H1 (cell line): ENCODE data around the gene POLR3K. TPM values are rescaled to one million over a fixed set of nuclear protein-coding genes. Genes with fewer than 3 reads are reported as not detected.

Source experiments
- CTCF ChIA-PET: fragments of 300-600 bp; sonication (Branson Sonifier 250); formaldehyde crosslinking; loops from one replicate; lab custom pipeline; 2021; ENCODE audit not compliant: partially characterized antibody; lab: Charles Lee
- POLR2A ChIA-PET: fragments of 300-600 bp; sonication (Branson Sonifier 250); formaldehyde crosslinking; loops from one replicate; lab custom pipeline; 2021; ENCODE audit warnings: inconsistent platforms; ENCODE audit not compliant: partially characterized antibody; lab: Charles Lee
- DNase-seq, 2 experiments: peaks; one replicate each; pipeline versions ENCODE4 v3.0.0 to v3.0.0-alpha.2; 2010 to 2022; ENCODE audit warnings: low spot score in 2 of 2, low read depth in 1 of 2, mixed read lengths in 1 of 2
- FAIRE-seq: peaks from 2 replicates; lab custom pipeline; 2011; peaks lifted over from hg19 to GRCh38; lab: Jason Lieb, UNC
- H2AFZ ChIP-seq: 2 replicates; pipeline ENCODE4 v1.8.1; 2012; ENCODE audit warnings: low read length, inconsistent platforms
- H2AK5ac ChIP-seq: 2 replicates; pipeline ENCODE4 v1.6.1; 2013; ENCODE audit warnings: low read depth, low read length
- H2BK120ac ChIP-seq: replicated peaks from 2 replicates; pipeline ENCODE3; 2013; ENCODE audit warnings: low read depth, low read length, inconsistent platforms
- H2BK12ac ChIP-seq: 2 replicates; pipeline ENCODE4 v1.6.1; 2013; ENCODE audit warnings: low read depth, low read length
- H2BK15ac ChIP-seq: 2 replicates; pipeline ENCODE4 v1.6.1; 2013; ENCODE audit warnings: low read length
- H2BK20ac ChIP-seq: 2 replicates; pipeline ENCODE4 v1.6.1; 2013; ENCODE audit warnings: low read length
- H2BK5ac ChIP-seq: 2 replicates; pipeline ENCODE4 v1.6.1; 2013; ENCODE audit warnings: low read depth, low read length
- H3K14ac ChIP-seq: 2 replicates; pipeline ENCODE4 v1.6.1; 2013; ENCODE audit warnings: inconsistent platforms; ENCODE audit not compliant: insufficient read length
- H3K18ac ChIP-seq: 2 replicates; pipeline ENCODE4 v1.6.1; 2013; ENCODE audit warnings: low read length; ENCODE audit errors: extremely low read depth
- H3K23ac ChIP-seq: 2 replicates; pipeline ENCODE4 v1.6.1; 2013; ENCODE audit warnings: inconsistent platforms; ENCODE audit not compliant: insufficient read length
- H3K23me2 ChIP-seq: 2 replicates; pipeline ENCODE4 v1.6.1; 2013; ENCODE audit warnings: low read depth, low read length
- H3K27ac ChIP-seq: 2 replicates; pipeline ENCODE4 v1.6.1; 2011; ENCODE audit warnings: low read depth, low read length, inconsistent platforms
- H3K27me3 ChIP-seq, 4 experiments: replicated peaks in 1 of 4; 1 replicate in 1 of 4; 2 replicates in 3 of 4; pipeline versions ENCODE4 v1.6.1 to v1.8.1; 2011 to 2013; ENCODE audit warnings: low read length in 3 of 4, mild to moderate bottlenecking in 3 of 4, inconsistent platforms in 2 of 4, mixed read lengths in 2 of 4, moderate library complexity in 1 of 4; ENCODE audit not compliant: control insufficient read depth in 3 of 4, insufficient read depth in 3 of 4; ENCODE audit errors: extremely low read depth in 1 of 4
- H3K36me3 ChIP-seq, 4 experiments: 2 replicates each; pipeline versions ENCODE4 v1.6.1 to v1.8.1; 2011 to 2013; ENCODE audit warnings: mild to moderate bottlenecking in 4 of 4, low read length in 3 of 4, moderate library complexity in 2 of 4, control low read depth in 1 of 4, inconsistent platforms in 1 of 4; ENCODE audit not compliant: insufficient read depth in 4 of 4, control insufficient read depth in 2 of 4
- H3K4ac ChIP-seq: replicated peaks from 2 replicates; pipeline ENCODE3; 2013; ENCODE audit warnings: low read length, low read depth, mixed read lengths, inconsistent platforms; ENCODE audit not compliant: insufficient read length
- H3K4me1 ChIP-seq, 4 experiments: replicated peaks in 1 of 4; 1 replicate in 1 of 4; 2 replicates in 3 of 4; pipeline versions ENCODE4 v1.6.1 to v1.8.1; 2011 to 2013; ENCODE audit warnings: low read length in 3 of 4, inconsistent platforms in 2 of 4, mixed read lengths in 1 of 4; ENCODE audit not compliant: insufficient read depth in 4 of 4, control insufficient read depth in 3 of 4
- H3K4me2 ChIP-seq, 2 experiments: 2 replicates each; pipeline versions ENCODE4 v1.6.1 to v1.8.1; 2011 to 2013; ENCODE audit warnings: low read depth in 2 of 2, low read length in 2 of 2, control low read depth in 1 of 2, inconsistent platforms in 1 of 2, mild to moderate bottlenecking in 1 of 2; ENCODE audit not compliant: insufficient read depth in 1 of 2
- H3K4me3 ChIP-seq, 4 experiments: fragments of 200-600, 300-600 bp in 1 of 4; sonication (generic), shearing (Covaris generic), sonication (Bioruptor Twin) in 1 of 4; 2 replicates each; pipeline versions ENCODE4 v1.5.1 to v1.8.1; 2011 to 2016; ENCODE audit warnings: low read length in 4 of 4, low read depth in 3 of 4, control low read depth in 2 of 4, inconsistent platforms in 2 of 4, mild to moderate bottlenecking in 2 of 4, mixed read lengths in 1 of 4, moderate library complexity in 1 of 4; ENCODE audit not compliant: insufficient read depth in 2 of 4; ENCODE audit errors: extremely low read depth in 1 of 4
- H3K56ac ChIP-seq: replicated peaks from 2 replicates; pipeline ENCODE3; 2013; ENCODE audit warnings: low read depth, mild to moderate bottlenecking, mixed read lengths, low read length, inconsistent platforms; ENCODE audit not compliant: insufficient read length
- H3K79me1 ChIP-seq: 2 replicates; pipeline ENCODE4 v1.6.1; 2013; ENCODE audit warnings: low read depth, low read length, control low read depth
- H3K79me2 ChIP-seq, 2 experiments: 2 replicates each; pipeline versions ENCODE4 v1.6.1 to v1.8.1; 2012 to 2013; ENCODE audit warnings: low read length in 2 of 2, mild to moderate bottlenecking in 2 of 2, inconsistent platforms in 1 of 2; ENCODE audit not compliant: insufficient read depth in 2 of 2, control insufficient read depth in 1 of 2
- H3K9ac ChIP-seq, 4 experiments: replicated peaks in 1 of 4; 1 replicate in 1 of 4; 2 replicates in 3 of 4; pipeline versions ENCODE4 v1.6.1 to v1.8.1; 2011 to 2013; ENCODE audit warnings: low read depth in 3 of 4, low read length in 3 of 4, control low read depth in 2 of 4, mild to moderate bottlenecking in 2 of 4, moderate library complexity in 2 of 4, inconsistent platforms in 1 of 4; ENCODE audit errors: extremely low read depth in 1 of 4
- H3K9me3 ChIP-seq, 2 experiments: 2 replicates each; pipeline versions ENCODE4 v1.6.1 to v1.8.1; 2012 to 2013; ENCODE audit warnings: mild to moderate bottlenecking in 2 of 2, moderate library complexity in 2 of 2, control low read depth in 1 of 2, inconsistent platforms in 1 of 2, low read depth in 1 of 2, low read length in 1 of 2, mixed read lengths in 1 of 2; ENCODE audit not compliant: insufficient read depth in 2 of 2
- H4K20me1 ChIP-seq, 2 experiments: replicated peaks in 1 of 2; 2 replicates each; pipeline versions ENCODE3 to v1.8.1; 2011 to 2013; ENCODE audit warnings: inconsistent platforms in 2 of 2, low read length in 2 of 2, mild to moderate bottlenecking in 1 of 2; ENCODE audit not compliant: insufficient read depth in 2 of 2, control insufficient read depth in 1 of 2
- H4K5ac ChIP-seq: 2 replicates; pipeline ENCODE4 v1.6.1; 2013; ENCODE audit warnings: low read length, low read depth, mixed read lengths, inconsistent platforms; ENCODE audit not compliant: insufficient read length
- H4K8ac ChIP-seq: 2 replicates; pipeline ENCODE4 v1.8.0; 2013; ENCODE audit warnings: mild to moderate bottlenecking, moderate library complexity, low read length, inconsistent platforms; ENCODE audit not compliant: insufficient read depth; ENCODE audit errors: extremely low read depth
- H4K91ac ChIP-seq: replicated peaks from 2 replicates; pipeline ENCODE3; 2013; ENCODE audit warnings: low read length, mixed read lengths, inconsistent platforms; ENCODE audit not compliant: insufficient read length
- ATF2 ChIP-seq: IDR thresholded peaks from 2 replicates; pipeline ENCODE4 v1.6.1; 2012; ENCODE audit warnings: low read length, inconsistent platforms
- CBX5 ChIP-seq: fragments of 300-800, 300-1000 bp; sonication (generic); IDR thresholded peaks from 2 replicates; pipeline ENCODE4 v1.7.1; 2016; ENCODE audit warnings: antibody characterized with exemption, low read length, low read depth
- EGR1 ChIP-seq: IDR thresholded peaks from 2 replicates; pipeline ENCODE4 v1.6.1; 2011; ENCODE audit warnings: low read depth, low read length, borderline replicate concordance
- FOSL1 ChIP-seq: IDR thresholded peaks from 2 replicates; pipeline ENCODE4 v1.6.1; 2011; ENCODE audit warnings: mild to moderate bottlenecking, low read depth, low read length, moderate library complexity; ENCODE audit not compliant: insufficient read depth
- HDAC2 ChIP-seq, 2 experiments: fragments of 300-600 bp in 1 of 2; sonication (generic) in 1 of 2; IDR thresholded peaks; 2 replicates each; pipeline ENCODE4 v1.6.1; 2011 to 2012; ENCODE audit warnings: low read depth in 2 of 2, low read length in 2 of 2, mild to moderate bottlenecking in 2 of 2, moderate library complexity in 2 of 2, borderline replicate concordance in 1 of 2, inconsistent platforms in 1 of 2
- MAX ChIP-seq: IDR thresholded peaks from 2 replicates; pipeline ENCODE4 v1.6.1; 2012; ENCODE audit warnings: inconsistent platforms
- POLR2A ChIP-seq, 2 experiments: IDR thresholded peaks; 1 replicate in 1 of 2; 2 replicates in 1 of 2; pipeline ENCODE4 v1.6.1; 2011; ENCODE audit warnings: low read depth in 2 of 2, low read length in 2 of 2, mild to moderate bottlenecking in 2 of 2; ENCODE audit errors: control extremely low read depth in 1 of 2
- POLR2AphosphoS5 ChIP-seq: IDR thresholded peaks from 2 replicates; pipeline ENCODE4 v1.6.1; 2011; ENCODE audit warnings: low read depth, low read length
- SP2 ChIP-seq: IDR thresholded peaks from 2 replicates; pipeline ENCODE4 v1.6.1; 2012; ENCODE audit warnings: mild to moderate bottlenecking, low read length, inconsistent platforms
- SUZ12 ChIP-seq: fragments of 200-600 bp; sonication (generic); IDR thresholded peaks from 2 replicates; pipeline ENCODE4 v1.6.1; 2012; ENCODE audit warnings: mild to moderate bottlenecking, inconsistent platforms, low read length, moderate library complexity, mixed read lengths
- YY1 ChIP-seq: IDR thresholded peaks from 2 replicates; pipeline ENCODE4 v1.6.1; 2011; ENCODE audit warnings: low read depth, mild to moderate bottlenecking, low read length
- ZNF274 ChIP-seq: IDR thresholded peaks from 2 replicates; pipeline ENCODE4 v1.7.0; 2012; ENCODE audit warnings: low read length, borderline replicate concordance; ENCODE audit errors: extremely low read depth
- WGBS, 2 experiments: shearing (Covaris generic) in 1 of 2; methylation state at CpG; one replicate each; pipeline versions ENCODE4 v1.1.6 to v1.1.7; 2013 to 2015; ENCODE audit warnings: low lambda C conversion rate in 2 of 2, mixed read lengths in 2 of 2, inconsistent platforms in 1 of 2, low coverage in 1 of 2, missing lambda C conversion rate in 1 of 2; ENCODE audit not compliant: insufficient replicate concordance in 2 of 2, insufficient coverage in 1 of 2, insufficient read length in 1 of 2; ENCODE audit errors: extremely low coverage in 1 of 2, missing lambda C conversion rate in 1 of 2; 5-methylcytosine and 5-hydroxymethylcytosine counted together
- polyA plus RNA-seq, 7 experiments: library from polyadenylated mRNA; depleted of rRNA in 3 of 7; stranded (reverse) in 5 of 7; unstranded in 2 of 7; fragments of >200 nt in 5 of 7; fragments of 200-250 nt in 2 of 7; gene quantifications; 1 replicate in 5 of 7; 2 replicates in 1 of 7; 4 replicates in 1 of 7; pipeline versions ENCODE4 v1.2.1 to v1.2.3, GENCODE V29; 2011 to 2013; ENCODE audit warnings: missing spikeins in 2 of 7, mixed read lengths in 2 of 7
- total RNA-seq: library from RNA; stranded (reverse); fragmentation: NEBNext Ultra II Directional; extraction: Animal tissue kit (Norgen Biotek cat#: 25700); gene quantifications from 2 replicates; pipeline ENCODE4 v1.2.1, GENCODE V29; 2021

POLR3K gene
- total and polyA plus RNA-seq, 2 of the 8 experiments (the other 6 are each of a cell fraction or from before 2014, with no cell fraction given): 45.4 to 80.5 TPM

- CTCF ChIA-PET: interaction anchor here (1.9 kb wide), 2 partner anchors 52 to 73 kb away, joined by 5 to 7 read pairs; no protein-coding TSS in a partner anchor
- peaks cover 25 to 72% (median 53%) of the 10 kb centered on the region in 4 experiments for H3K36me3 ChIP-seq
- H3K27me3 ChIP-seq: no peaks in the 10 kb centered on the region
- no peak overlapping the region for H3K4me2 ChIP-seq
- no peak overlapping the region for H3K27ac ChIP-seq
- no peak overlapping the region for H2BK20ac ChIP-seq
- H3K9ac ChIP-seq: no peak overlapping the region
- no peak for DNase-seq
- H3K23ac ChIP-seq: no peak overlapping the region
- H4K5ac ChIP-seq: no peak overlapping the region
- H3K9me3 ChIP-seq: no peaks in the 10 kb centered on the region; a peak in 1 of 4 replicates
- no peak overlapping the region for H3K18ac ChIP-seq
- no peak overlapping the region for H4K8ac ChIP-seq
- H4K91ac ChIP-seq: no peak overlapping the region
- peaks cover 2% of the 10 kb centered on the region; the same call in 1 of the 2 replicates for H3K79me1 ChIP-seq
- 94% methylated on average over 8 of the region's 8 CpGs; no CpG with 5 or more reads in 1 of the 2 experiments for WGBS, 2 experiments
- no peak overlapping the region for H3K4me3 ChIP-seq
- H3K14ac ChIP-seq: no peak overlapping the region
- H3K4me1 ChIP-seq: no peaks in the 10 kb centered on the region
- no peak for FAIRE-seq
- H3K79me2 ChIP-seq: peaks cover 0 to 6% of the 10 kb centered on the region in 2 experiments; a peak in 2 of 4 replicates
- H3K56ac ChIP-seq: no peak overlapping the region
- no peak overlapping the region for H2BK120ac ChIP-seq
- no peak overlapping the region for H3K4ac ChIP-seq
- H2BK15ac ChIP-seq: no peak overlapping the region
- H2AK5ac ChIP-seq: no peak overlapping the region
- no peak overlapping the region for H2BK5ac ChIP-seq
- H3K23me2 ChIP-seq: no peaks in the 10 kb centered on the region
- H2BK12ac ChIP-seq: no peak overlapping the region
- H2AFZ ChIP-seq: no peak overlapping the region
- POLR2A ChIA-PET: interaction anchor here (0.9 to 2.1 kb wide), 4 partner anchors 9 to 184 kb away, joined by 3 to 8 read pairs (median 4); partner anchors contain the start of genes POLR3K and SNRNP25
- H4K20me1 ChIP-seq: peaks cover 0 to 16% of the 10 kb centered on the region in 2 experiments
- TF ChIP-seq SUZ12 (no peak), POLR2A (IDR thresholded peaks at IDR 0.05; ENCODE audit: control extremely low read depth in 1 of 2, low read depth in 2 of 2, low read length in 2 of 2) (no peak), EGR1 (no peak), YY1 (no peak), ATF2 (no peak), CBX5 (no peak), ZNF274 (no peak), HDAC2 (IDR thresholded peaks at IDR 0.05; ENCODE audit: borderline replicate concordance in 1 of 2, low read depth in 2 of 2, low read length in 2 of 2) (no peak), FOSL1 (no peak), POLR2AphosphoS5 (no peak), MAX (no peak), SP2 (no peak)
These were observed 8.8 kb downstream of the POLR3K start for GRCh38 chr16:44655-45054.
